ENCODE results near the gene CEP192.

GRCh38 chr18:13137670-13138419 is 146.7 kb downstream of the CEP192 start:
- no peak for TF ChIP-seq CTCF (IDR thresholded peaks at IDR 0.05 in 4 of 5, conservative IDR thresholded peaks at IDR 0.05 in 1 of 5)
- no peak for TF ChIP-seq POLR2A (IDR thresholded peaks at IDR 0.05)

All from gastrocnemius medialis (tissue), 4 donors.